Measurements from ENCODE around the gene CALCOCO1.
"Not testable (repeated sequence)": the region's sequence is repeated elsewhere in the genome, so short reads cannot be mapped to it uniquely, and the experiment has no call there.

CALCOCO1 gene

DNA sequence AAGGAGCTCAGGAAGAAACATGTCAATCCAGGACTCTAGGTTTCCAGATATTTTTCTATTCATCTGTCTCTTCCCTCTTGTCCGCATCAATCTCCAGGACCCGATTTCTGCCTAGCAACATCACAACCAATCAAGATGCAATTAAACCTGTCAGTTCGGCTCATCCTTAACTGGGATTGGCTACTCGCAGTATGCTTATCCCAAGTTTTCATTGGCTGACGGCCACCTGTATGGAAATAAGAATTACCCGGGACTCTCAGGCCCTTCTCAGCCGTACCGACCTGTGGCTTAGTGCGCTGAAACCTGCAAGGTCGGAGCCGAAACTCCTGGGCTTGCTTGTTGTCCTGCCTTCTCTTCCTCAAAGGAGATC, 31.0 kb downstream of the CALCOCO1 start:
- DNase-seq = peak; percentile 24 to 31

GRCh38 chr12:53695152-53696145, 31.8 kb downstream of the CALCOCO1 start:
- peak; percentile 58 to 66 for DNase-seq

DNA sequence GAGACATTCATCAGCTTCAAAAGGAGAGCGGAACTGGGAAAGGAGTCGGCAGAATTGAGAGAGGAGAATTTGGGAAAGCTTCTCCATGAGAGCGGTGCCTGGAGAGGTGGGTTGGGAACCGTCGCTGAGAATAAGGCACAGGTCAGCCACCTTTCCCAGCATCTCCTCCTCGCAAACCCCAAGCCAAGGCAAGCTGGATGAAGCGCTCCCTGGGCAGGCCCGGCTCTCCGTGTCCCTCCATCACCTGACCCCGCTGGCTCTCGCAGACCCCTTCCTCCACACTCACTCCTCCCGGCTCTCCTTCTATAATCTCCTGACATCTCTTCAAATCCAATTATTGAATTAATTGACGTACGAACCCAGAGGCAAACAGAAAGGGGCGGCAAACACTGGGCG, 32.5 kb downstream of the CALCOCO1 start:
- no peak for DNase-seq

DNA sequence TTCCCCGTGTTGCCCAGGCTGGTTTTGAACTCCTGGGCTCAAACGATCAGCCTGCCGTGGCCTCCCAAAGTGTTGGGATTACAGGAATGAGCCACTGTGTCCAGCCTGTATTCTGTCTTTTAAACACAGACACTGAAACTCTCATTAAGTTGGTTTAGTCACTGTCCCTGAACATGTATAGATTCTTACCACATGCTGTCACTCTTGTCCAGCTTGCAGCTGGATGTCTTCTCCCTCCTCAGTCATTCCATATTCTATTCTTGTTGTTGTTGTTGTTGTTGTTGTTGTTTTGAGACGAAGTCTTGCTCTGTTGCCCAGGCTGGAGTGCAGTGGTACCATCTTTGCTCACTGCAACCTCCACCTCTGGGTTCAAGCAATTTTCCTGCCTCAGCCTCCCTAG, 39.1 kb downstream of the CALCOCO1 start:
- DNase-seq = no peak

DNA sequence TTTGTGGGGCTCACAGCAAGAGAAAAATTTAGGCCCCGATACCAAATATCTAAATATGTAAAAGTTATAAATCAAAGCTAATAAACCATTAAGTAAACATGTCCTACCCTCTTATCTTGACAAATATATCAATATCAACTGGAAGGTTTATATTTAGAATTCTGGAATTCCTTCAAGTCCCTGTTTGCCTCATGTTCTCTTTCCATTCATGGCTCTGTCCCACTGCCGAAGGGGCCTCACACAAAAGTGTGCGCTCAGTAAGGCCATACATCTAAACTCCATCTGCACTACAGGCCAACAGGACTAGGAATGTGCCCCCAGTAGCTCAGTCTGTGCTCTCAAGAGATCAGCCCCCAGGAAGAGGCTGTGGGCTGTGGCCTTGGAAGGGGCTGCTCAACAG, 40.8 kb downstream of the CALCOCO1 start:
- no peak for DNase-seq

- DNase-seq = no peak
These were observed 42.5 kb downstream of the CALCOCO1 start for GRCh38 chr12:53684654-53685220.

GRCh38 chr12:53683983-53684382, 43.3 kb downstream of the CALCOCO1 start:
- DNase-seq = no peak

DNA sequence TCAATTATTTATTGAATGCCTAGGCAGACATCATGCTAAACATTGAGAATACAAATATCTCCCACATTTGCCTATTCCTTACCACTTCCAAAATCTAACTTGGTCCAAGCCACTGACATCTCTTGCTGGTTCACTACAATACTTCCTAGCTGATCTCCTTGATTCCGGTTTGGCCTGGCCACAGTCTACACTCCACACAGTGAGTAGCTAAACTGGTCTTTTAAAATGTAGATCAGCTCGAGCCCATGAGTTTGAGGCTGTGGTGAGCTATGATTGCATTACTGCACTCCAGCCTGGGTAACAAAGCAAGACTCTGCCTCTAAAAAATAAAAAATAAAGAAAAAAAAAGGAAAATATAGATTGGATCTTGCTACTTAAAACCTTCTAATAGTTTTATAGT, 43.8 kb downstream of the CALCOCO1 start:
- DNase-seq = no peak

GRCh38 chr12:53680061-53680460, 47.2 kb downstream of the CALCOCO1 start:
- not testable (repeated sequence) for DNase-seq

DNA sequence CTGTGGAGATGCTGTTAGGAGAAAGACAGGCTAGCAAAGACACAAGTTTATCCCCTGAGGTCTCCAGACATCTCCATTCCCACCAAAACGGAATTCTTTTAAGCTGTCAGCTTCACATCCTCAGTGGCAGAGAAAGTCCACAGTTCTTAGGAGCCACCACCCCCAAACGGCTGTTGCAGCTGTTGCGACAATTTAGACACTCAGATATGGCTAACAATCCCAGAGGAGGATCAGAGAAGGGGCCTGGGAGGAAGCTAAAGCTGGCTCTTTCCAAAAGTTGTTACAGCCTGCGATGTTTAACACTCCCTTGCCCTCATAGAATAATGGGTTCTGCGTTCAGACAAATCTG, 49.5 kb downstream of the CALCOCO1 start:
- DNase-seq = no peak

DNA sequence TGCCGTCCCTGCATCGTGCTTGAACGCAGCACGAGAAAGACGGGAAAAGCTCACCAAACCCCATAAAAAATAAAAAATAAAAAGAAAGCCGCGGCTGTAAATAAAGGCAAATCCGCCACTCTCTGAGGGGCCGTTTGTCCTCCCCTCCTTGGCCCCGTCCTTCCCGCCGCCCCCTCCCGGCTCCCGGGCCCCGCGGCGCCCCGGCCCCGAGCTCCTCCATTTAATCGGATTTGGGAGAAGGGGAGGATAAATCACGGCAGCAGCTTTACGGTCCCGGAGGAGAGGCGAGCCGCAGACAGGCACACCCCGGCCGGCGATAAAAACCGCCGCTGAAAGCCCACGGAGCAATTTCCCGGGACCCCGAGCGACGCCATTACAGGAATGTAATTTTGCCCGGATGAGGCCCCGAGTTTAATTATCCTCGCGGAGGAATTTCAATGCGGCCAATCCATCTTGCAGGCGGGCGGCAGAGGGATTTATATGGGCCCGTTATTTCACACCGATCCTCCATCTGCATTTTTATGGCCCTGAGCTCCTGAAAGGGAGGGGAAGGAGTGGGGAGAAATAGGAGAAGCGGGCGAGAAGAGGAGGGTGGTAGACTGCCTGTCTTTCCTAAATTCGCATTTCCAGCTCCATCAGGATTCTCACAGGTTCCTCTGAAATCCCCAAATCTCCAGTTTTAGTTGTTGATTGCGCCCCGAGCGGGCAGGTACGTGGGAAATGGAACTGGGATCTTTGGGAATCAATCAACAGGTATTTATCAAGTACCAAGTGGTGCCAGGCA, 50.0 kb downstream of the CALCOCO1 start:
- DNase-seq = no peak

GRCh38 chr12:53676656-53677015, 50.6 kb downstream of the CALCOCO1 start:
- DNase-seq = peak; percentile 60 to 65

DNA sequence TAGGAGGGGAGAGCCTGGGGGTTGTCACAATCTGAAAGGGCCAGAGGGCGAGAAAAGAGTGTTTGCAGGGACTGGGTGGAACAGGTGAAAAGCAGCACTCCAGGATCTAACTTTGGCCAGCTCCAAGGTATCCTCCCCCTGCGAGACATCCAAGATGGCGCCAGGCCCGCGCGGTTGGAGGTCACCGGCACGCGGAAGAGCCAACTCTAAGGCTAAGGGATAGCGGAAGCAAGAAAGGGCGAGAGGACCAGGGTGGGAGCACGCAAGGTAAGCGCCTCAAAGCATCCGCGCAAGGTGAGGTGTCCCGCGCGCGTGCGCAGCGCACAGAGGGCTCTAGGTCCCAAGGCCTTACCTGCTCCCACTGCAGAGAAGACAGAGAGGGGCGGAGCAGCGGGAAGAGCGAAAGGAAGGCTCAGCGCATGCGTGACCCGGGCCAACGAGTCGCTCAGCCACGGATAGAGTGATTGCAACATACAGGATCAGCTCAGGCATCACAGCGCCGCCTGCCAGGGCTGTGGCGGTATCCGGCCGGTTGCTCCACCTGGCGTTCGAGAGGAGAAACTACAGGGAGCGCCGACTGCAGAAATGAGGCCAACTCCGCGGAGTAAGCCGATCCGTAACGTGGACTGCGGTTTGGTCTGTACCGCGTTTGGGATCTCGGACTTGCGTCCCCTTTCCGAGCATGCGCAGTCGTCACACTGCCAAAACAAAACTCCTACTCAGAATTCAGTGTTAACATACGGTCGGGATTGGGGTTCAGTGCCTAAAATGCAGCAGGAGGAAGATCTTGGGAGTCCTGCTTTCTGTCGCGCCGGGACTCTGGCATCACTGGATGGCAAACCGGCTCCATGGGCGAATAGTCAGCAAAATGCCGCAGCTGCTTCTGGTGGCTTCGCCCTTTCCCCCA, 51.3 kb downstream of the CALCOCO1 start, which contains the start of gene ATP5MC2:
Gene ATP5MC2, minus strand, starts transcription at position 383 of the 907 bp plus-strand sequence. CDS start 3,469 bp downstream, outside the sequence.
- DNase-seq = peak; percentile 97 to 99

DNA sequence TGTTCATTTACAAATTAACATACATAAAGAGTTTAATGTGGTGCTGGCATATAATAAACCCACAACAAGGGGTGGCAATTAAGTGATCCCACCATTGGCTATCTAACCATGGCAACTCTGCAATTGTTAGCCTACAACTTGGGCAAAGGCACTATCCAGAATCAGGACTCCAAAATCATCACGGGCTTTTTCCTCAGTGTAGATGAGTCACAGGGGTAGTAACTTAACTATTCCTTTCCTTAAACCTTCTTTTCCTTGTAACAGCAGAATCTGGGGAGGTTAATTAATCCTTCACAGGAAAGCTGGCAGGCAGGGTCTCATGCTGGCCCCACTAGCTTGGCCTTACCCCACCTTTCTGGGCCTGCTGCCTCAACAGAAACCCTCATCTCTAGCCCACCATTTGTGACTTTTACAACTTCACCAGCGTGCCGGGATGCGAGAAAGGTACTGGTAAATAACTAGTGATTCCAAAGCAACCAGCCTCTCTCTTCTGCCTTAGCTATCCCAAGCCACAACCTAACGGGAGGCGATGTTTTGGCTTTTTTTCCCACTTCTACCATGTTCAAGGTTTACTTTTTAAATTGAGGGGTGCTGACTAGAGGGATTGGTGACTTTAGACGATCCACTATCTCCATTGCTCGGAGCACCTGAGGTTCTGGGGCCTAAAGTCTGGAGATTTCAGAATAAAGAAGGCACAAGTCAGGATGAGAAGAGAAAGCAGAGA, 52.1 kb downstream of the CALCOCO1 start:
- peak; percentile 27 to 29 for DNase-seq

DNA sequence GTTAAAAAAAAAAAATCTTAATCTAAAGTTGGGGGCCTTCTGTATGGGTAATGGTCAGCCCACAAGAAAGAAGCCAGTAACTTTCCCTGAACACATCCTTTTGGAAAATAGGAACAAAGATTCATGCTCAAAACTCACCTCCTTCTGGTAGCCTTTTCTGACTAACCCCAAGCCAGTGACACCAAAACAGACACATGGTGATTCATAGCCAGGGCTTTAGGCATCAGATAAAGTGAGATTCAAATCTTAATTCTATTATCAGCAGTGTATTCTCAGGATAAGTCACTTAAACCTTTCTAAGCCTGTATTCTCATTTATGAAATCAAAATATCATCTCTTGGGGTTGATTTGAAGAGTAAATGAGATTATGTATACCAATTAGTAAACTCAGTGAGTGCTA, 56.3 kb downstream of the CALCOCO1 start:
- DNase-seq = no peak

DNA sequence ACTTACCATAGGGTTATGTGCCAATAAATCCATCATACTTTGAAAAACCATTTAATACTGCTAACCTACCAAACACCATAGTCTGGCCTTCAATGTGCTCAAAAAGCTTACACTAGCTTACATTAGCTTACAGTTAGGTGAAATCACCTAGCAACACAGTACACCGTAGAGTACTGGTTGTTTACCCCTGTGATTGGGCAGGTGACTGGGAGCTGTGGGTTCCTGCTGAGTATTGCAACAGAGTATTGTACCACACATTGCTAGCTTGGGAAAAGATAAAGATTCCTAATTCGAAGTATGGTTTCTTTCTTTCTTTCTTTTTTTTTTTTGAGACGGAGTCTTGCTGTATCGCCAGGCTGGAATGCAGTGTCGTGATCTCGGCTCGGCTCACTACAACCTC, 56.9 kb downstream of the CALCOCO1 start:
- no peak for DNase-seq

- DNase-seq = no peak
These were observed 60.2 kb downstream of the CALCOCO1 start for GRCh38 chr12:53667080-53667479.

- DNase-seq = no peak
These were observed 62.3 kb downstream of the CALCOCO1 start for GRCh38 chr12:53664936-53665335.

- DNase-seq = no peak
These were observed 63.1 kb downstream of the CALCOCO1 start for GRCh38 chr12:53664191-53664590.

- no peak for DNase-seq
These were observed 67.2 kb downstream of the CALCOCO1 start for GRCh38 chr12:53660041-53660440.

GRCh38 chr12:53659571-53659981, 67.7 kb downstream of the CALCOCO1 start:
- DNase-seq = no peak

Measured in activated T-cell treated with anti-CD3 and anti-CD28 coated beads, Interleukin-2, amount 50 U/mL, for 48 hours (primary cell).